AG10803 (cell line): ENCODE results near the gene PRR36.

Source experiments
- DNase-seq: peaks from one replicate; pipeline ENCODE4 v3.0.0; 2010; ENCODE audit warnings: low read depth
- H3K4me3 ChIP-seq: 2 replicates; pipeline ENCODE4 v1.5.1; 2011; ENCODE audit warnings: mild to moderate bottlenecking, low read length, control low read depth
- CTCF ChIP-seq: conservative IDR thresholded peaks from 2 replicates; pipeline ENCODE4 v1.5.1; 2011; ENCODE audit warnings: mild to moderate bottlenecking, low read length, control low read depth, inconsistent platforms

PRR36 gene

GRCh38 chr19:7822910-7823515, 51.2 kb downstream of the PRR36 start:
- no peak overlapping the region for H3K4me3 ChIP-seq
- TF ChIP-seq CTCF, result no peak
- no peak for DNase-seq

GRCh38 chr19:7820588-7820987, 53.6 kb downstream of the PRR36 start:
- no peak for TF ChIP-seq CTCF
- no peak overlapping the region for H3K4me3 ChIP-seq
- DNase-seq, result no peak

GRCh38 chr19:7819337-7819736, 54.9 kb downstream of the PRR36 start:
- H3K4me3 ChIP-seq, result no peak overlapping the region
- TF ChIP-seq CTCF, result no peak
- no peak for DNase-seq

GRCh38 chr19:7818806-7819205, 55.4 kb downstream of the PRR36 start:
- no peak for TF ChIP-seq CTCF
- no peak overlapping the region for H3K4me3 ChIP-seq
- no peak for DNase-seq
